Ishikawa (cell line): ENCODE measurements around the gene NDUFC1.

Source experiments
- TAF1 ChIP-seq: IDR thresholded peaks from 2 replicates; pipeline ENCODE4 v1.6.1; 2012; ENCODE audit warnings: low read depth, mild to moderate bottlenecking
- YY1 ChIP-seq: IDR thresholded peaks from 2 replicates; pipeline ENCODE4 v1.6.1; 2012; ENCODE audit warnings: low read depth

DNA sequence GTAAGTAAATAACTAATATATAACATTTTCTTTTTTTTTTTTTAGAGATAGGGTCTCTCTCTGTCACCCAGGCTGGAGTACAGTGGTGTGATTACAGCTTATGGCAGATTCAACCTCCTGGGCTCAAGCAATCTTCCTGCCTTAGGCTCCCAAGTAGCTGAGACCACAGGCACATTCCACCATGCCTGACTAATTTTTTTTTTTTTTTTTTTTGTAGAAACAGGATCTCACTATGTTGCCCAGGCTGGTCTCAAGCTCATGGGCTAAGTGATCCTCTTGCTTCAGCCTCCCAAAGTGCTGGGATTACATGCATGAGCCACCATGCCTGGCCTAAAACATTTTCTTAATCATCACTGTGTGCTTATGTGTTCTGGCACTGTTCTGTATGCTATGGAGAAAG, 55.0 kb downstream of the NDUFC1 start:
- TF ChIP-seq TAF1 (no peak), YY1 (no peak)
